Measurements from ENCODE around the gene EXOSC10. TPM values are rescaled to one million over a fixed set of nuclear protein-coding genes. Genes with fewer than 3 reads are reported as not detected.
"Not testable (repeated sequence)": the region's sequence is repeated elsewhere in the genome, so short reads cannot be mapped to it uniquely, and the experiment has no call there.

The EXOSC10 gene
- polyA plus RNA-seq, 1 donor from 2014 or later, result 115 TPM

DNA sequence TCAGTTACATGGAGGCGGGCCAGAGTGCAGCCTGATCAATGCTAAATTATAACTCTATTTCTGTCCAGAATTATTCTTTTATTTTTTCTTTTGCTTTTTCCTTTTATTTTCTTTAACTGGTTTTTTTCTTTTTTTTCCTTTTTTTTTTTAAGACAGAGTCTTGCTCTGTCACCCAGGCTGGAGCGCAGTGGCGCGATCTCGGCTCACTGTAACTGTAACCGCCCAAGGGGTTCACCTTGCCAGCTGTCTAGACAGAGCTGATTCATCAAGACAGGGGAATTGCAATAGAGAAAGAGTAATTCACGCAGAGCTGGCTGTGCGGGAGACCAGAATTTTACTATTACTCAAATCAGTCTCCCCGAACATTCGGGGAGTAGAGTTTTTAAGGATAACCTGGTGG, 48.5 kb downstream of the EXOSC10 start:
- not testable (repeated sequence) for H3K36me3 ChIP-seq (ENCODE audit: insufficient read depth, low read length)

DNA sequence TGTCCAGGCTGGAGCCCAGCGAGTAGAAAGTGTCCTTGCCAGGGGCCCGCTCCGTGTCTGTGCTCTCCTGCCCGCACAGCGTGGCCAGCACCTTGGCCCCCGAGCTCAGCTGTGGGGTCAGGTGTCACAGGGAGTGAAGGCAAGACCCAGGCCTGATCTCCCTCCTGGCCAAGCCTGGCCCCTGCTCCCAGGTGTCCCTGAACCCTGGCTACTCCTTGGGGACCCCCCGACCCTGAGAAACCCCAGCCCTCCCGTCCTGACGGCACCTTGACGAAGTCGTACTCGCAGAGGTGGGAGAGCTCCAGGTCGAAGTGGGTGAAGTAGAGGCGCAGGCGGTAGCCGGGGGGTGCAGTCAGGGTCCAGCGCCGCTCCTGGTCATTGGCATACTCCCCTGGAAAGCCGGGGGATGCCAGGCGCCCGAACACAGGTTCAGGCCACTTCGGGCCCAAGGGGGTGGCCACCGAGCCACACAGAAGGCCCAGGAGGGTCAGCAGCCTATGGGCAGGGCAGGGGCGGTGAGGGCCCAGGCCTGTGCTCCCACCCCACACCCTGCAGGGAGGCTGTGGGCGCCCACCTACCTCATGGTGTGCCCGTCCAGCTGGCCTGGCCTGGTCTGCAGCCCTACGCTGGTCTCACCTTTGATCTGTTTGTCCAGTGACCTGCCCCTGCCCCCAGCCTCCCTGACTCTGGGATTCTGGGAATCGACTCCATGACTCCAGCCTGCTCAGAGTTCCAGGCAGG, 52.9 kb downstream of the EXOSC10 start, which contains the start of gene MASP2:
TSS of gene MASP2 (minus strand) at position 615 of the 741 bp plus-strand sequence. CDS start at position 583, 32 bp downstream.
- Histone ChIP-seq H3F3A (ENCODE audit: insufficient read depth, low read length, poor library complexity, severe bottlenecking) (no peaks in the 10 kb centered on the region), H3K79me2 (replicated peaks; ENCODE audit: insufficient read depth, low read length) (no peaks in the 10 kb centered on the region), H3K4me2 (ENCODE audit: low read length) (no peak within 1 kb of the TSS), H3K27ac (ENCODE audit: low read length) (no peak within 1 kb of the TSS), H3K4me3 (ENCODE audit: low read length) (no peak within 1 kb of the TSS), H4K20me1 (ENCODE audit: insufficient read depth) (no peaks in the 10 kb centered on the region), H2AFZ (ENCODE audit: low read depth, low read length) (no peak within 1 kb of the TSS), H3K27me3 (ENCODE audit: insufficient read depth, low read depth, low read length) (no peaks in the 10 kb centered on the region), H3K9me2 (ENCODE audit: insufficient read depth, low read length) (no peaks in the 10 kb centered on the region), H3K9me3 (ENCODE audit: low read length) (no peaks in the 10 kb centered on the region), H3K9ac (ENCODE audit: low read length) (no peak within 1 kb of the TSS), H3K36me3 (ENCODE audit: insufficient read depth, low read length) (no peaks in the 10 kb centered on the region)
- TF ChIP-seq SMC3 (conservative IDR thresholded peaks at IDR 0.05; ENCODE audit: poor library complexity), result no peak
- TF ChIP-seq EZH2 (IDR thresholded peaks at IDR 0.05; ENCODE audit: borderline replicate concordance, insufficient read depth, low read length, poor library complexity, severe bottlenecking), result no peak
- TF ChIP-seq, protein P1, sequence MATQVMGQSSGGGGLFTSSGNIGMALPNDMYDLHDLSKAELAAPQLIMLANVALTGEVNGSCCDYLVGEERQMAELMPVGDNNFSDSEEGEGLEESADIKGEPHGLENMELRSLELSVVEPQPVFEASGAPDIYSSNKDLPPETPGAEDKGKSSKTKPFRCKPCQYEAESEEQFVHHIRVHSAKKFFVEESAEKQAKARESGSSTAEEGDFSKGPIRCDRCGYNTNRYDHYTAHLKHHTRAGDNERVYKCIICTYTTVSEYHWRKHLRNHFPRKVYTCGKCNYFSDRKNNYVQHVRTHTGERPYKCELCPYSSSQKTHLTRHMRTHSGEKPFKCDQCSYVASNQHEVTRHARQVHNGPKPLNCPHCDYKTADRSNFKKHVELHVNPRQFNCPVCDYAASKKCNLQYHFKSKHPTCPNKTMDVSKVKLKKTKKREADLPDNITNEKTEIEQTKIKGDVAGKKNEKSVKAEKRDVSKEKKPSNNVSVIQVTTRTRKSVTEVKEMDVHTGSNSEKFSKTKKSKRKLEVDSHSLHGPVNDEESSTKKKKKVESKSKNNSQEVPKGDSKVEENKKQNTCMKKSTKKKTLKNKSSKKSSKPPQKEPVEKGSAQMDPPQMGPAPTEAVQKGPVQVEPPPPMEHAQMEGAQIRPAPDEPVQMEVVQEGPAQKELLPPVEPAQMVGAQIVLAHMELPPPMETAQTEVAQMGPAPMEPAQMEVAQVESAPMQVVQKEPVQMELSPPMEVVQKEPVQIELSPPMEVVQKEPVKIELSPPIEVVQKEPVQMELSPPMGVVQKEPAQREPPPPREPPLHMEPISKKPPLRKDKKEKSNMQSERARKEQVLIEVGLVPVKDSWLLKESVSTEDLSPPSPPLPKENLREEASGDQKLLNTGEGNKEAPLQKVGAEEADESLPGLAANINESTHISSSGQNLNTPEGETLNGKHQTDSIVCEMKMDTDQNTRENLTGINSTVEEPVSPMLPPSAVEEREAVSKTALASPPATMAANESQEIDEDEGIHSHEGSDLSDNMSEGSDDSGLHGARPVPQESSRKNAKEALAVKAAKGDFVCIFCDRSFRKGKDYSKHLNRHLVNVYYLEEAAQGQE (IDR thresholded peaks at IDR 0.05; ENCODE audit: borderline replicate concordance), result no peak
- no peak for TF ChIP-seq POLR2AphosphoS5 (IDR thresholded peaks at IDR 0.05)
- no peak for TF ChIP-seq RAD21 (conservative IDR thresholded peaks at IDR 0.05)
- TF ChIP-seq EP300 (conservative IDR thresholded peaks at IDR 0.05; ENCODE audit: poor library complexity, severe bottlenecking), result no peak
- TF ChIP-seq MXI1 (conservative IDR thresholded peaks at IDR 0.05; ENCODE audit: poor library complexity, severe bottlenecking), result no peak
- no peak for TF ChIP-seq TAF1 (IDR thresholded peaks at IDR 0.05; ENCODE audit: low read depth)
- TF ChIP-seq, protein P2, sequence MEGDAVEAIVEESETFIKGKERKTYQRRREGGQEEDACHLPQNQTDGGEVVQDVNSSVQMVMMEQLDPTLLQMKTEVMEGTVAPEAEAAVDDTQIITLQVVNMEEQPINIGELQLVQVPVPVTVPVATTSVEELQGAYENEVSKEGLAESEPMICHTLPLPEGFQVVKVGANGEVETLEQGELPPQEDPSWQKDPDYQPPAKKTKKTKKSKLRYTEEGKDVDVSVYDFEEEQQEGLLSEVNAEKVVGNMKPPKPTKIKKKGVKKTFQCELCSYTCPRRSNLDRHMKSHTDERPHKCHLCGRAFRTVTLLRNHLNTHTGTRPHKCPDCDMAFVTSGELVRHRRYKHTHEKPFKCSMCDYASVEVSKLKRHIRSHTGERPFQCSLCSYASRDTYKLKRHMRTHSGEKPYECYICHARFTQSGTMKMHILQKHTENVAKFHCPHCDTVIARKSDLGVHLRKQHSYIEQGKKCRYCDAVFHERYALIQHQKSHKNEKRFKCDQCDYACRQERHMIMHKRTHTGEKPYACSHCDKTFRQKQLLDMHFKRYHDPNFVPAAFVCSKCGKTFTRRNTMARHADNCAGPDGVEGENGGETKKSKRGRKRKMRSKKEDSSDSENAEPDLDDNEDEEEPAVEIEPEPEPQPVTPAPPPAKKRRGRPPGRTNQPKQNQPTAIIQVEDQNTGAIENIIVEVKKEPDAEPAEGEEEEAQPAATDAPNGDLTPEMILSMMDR (IDR thresholded peaks at IDR 0.05; ENCODE audit: poor library complexity, severe bottlenecking), result no peak

More for the DNA sequence above, 48.5 kb downstream of the EXOSC10 start:
- H3K27ac ChIP-seq (ENCODE audit: low read length); H3K4me3 ChIP-seq (ENCODE audit: low read length); H3K27me3 ChIP-seq (ENCODE audit: insufficient read depth, low read depth, low read length); H4K20me1 ChIP-seq (ENCODE audit: insufficient read depth); H3K9me3 ChIP-seq (ENCODE audit: low read length); H3K4me2 ChIP-seq (ENCODE audit: low read length); H3K9ac ChIP-seq (ENCODE audit: low read length); H3F3A ChIP-seq (ENCODE audit: insufficient read depth, low read length, poor library complexity, severe bottlenecking); H2AFZ ChIP-seq (ENCODE audit: low read depth, low read length); H3K79me2 ChIP-seq (replicated peaks; ENCODE audit: insufficient read depth, low read length); H3K9me2 ChIP-seq (ENCODE audit: insufficient read depth, low read length): not testable (repeated sequence)
